ENCODE results near the gene NCOA3.

Gene NCOA3

GRCh38 chr20:47703748-47704147 lies 202.1 kb downstream of the NCOA3 start:
- DNase-seq (ENCODE audit: low read depth in 3 of 3, low spot score in 1 of 3) = no peak

GRCh38 chr20:47704746-47705496 lies 203.2 kb downstream of the NCOA3 start:
- no peak for DNase-seq (ENCODE audit: low read depth in 3 of 3, low spot score in 1 of 3)

DNA sequence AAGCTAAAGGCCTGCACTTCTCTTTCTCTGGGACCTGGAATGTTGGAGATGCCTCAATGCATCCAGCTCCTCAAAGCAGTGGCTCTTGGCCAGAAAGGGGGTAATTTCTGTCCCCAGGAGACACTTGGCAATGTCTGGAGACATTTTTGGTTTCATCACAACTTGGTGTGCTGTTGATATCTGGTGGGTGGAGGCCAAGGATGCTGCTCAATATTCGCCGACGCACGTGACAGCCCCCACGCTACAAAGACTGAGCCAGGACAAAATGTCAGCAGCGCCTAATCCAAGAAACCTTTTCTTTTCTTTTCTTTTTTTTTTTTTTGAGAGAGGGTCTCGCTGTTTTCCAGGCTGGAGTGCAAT lies 203.8 kb downstream of the NCOA3 start:
- no peak for DNase-seq (ENCODE audit: low read depth in 3 of 3, low spot score in 1 of 3)

DNA sequence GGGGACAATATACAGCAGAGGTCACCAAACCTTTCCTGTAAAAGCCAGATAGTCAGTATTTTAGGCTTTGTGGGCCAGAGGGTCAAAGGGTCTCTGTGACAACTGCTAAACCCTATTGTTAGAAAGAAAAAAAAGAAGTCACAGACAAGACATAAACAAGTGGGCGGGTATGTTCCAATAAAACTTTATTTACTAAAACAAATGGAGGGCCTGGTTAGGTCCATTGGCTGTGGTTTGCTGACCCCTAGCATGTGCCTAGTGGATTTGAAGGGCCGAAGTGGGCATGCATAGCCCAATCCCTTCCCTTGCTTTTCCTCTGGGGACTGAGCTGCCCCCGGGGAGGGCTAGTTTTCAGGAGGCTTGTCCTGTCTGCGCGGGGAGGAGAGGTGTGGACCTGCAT lies 204.7 kb downstream of the NCOA3 start:
- DNase-seq (ENCODE audit: low read depth in 3 of 3, low spot score in 1 of 3) = no peak
